A172 (cell line): ENCODE results near the gene ZNF100. TPM values are rescaled to one million over a fixed set of nuclear protein-coding genes. Genes with fewer than 3 reads are reported as not detected.
"Not testable (repeated sequence)": the region's sequence is repeated elsewhere in the genome, so short reads cannot be mapped to it uniquely, and the experiment has no call there.

Experiments used
- DNase-seq: peaks from one replicate; pipeline ENCODE4 v3.0.0-alpha.2; 2015; ENCODE audit warnings: low spot score
- total RNA-seq: library from RNA; depleted of rRNA; stranded (reverse); fragments of >200 nt; shearing (Covaris generic); gene quantifications from 2 replicates; pipeline ENCODE4 v1.2.3, GENCODE V29; 2014; rRNA removed

The ZNF100 gene
- total RNA-seq, 1 experiment from 2014 or later, result 2.7 TPM

DNA sequence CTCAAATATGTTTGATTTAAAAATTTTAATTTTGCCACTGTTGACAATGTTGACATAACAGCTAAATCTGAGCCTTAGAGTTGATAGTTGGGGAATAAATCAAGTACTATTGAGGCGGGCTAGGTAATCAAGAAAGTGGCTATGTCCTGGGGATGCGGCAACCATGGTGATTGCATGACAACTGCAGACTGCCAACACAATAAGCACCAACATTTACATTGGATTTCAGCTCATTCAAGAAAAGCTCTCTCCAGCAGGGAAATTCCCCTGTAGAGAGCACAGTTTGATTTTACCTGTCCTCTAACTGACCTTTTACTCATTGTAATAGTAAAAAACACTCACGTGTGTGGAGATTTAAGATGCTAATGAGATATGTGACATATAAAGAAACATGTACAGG, 63.1 kb downstream of the ZNF100 start:
- DNase-seq, result no peak

DNA sequence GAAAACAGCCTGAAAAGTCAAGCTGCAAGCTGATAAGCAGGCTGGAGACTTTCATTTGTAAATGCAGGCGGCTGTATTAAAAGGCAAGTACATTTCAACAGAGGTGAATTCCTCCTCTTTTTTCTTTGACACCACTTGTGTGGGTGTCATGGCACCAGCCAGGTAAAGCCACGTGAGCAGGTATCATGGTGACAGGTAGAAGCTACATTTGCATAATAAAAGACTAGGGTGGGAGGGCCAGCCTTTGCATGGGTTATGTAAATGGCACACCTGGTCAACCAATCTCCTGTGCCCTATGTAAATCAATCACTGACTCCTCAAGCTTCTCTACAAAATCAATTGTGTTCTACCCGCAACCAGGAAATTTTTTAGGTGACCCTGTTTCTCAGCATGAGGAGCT, 68.2 kb downstream of the ZNF100 start:
- DNase-seq, result no peak

DNA sequence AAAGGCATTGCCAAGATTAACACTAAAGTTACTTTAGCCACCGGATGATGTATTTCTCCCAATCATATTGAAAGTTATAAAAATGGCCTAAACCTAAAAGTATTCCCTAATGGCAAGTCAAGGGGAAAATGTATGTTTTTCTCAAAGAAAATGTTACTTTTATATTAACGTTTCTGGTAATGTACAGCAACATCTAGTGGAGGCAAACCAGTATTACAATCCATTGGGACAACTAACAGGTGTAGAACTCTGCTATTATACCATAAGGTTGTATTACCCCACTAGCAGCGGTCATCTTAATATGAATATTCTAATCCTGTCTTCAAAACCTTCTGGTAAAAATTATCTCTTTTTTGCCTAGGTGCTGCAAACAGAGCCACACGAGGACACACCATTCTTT, 69.2 kb downstream of the ZNF100 start:
- DNase-seq, result peak; percentile 3

DNA sequence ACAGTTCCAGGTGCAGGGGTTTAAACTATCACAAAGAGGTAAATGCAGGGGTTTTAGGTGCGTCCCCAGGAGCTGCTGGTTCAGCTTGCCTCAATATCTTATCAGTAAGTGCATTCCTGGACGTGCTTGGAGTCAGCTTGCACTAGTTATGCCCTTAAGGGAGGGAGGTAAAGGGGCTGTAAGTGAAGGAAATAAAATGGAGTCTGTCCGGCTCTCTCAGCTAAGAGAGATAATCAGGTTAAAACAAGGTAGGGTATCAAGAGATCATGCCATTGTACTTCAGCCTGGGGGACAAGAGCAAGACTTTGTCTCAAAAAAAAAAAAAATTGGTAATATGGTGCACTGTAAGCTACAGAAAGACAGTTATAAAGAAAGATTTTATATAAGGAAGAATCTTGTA, 69.7 kb downstream of the ZNF100 start:
- DNase-seq, result no peak

DNA sequence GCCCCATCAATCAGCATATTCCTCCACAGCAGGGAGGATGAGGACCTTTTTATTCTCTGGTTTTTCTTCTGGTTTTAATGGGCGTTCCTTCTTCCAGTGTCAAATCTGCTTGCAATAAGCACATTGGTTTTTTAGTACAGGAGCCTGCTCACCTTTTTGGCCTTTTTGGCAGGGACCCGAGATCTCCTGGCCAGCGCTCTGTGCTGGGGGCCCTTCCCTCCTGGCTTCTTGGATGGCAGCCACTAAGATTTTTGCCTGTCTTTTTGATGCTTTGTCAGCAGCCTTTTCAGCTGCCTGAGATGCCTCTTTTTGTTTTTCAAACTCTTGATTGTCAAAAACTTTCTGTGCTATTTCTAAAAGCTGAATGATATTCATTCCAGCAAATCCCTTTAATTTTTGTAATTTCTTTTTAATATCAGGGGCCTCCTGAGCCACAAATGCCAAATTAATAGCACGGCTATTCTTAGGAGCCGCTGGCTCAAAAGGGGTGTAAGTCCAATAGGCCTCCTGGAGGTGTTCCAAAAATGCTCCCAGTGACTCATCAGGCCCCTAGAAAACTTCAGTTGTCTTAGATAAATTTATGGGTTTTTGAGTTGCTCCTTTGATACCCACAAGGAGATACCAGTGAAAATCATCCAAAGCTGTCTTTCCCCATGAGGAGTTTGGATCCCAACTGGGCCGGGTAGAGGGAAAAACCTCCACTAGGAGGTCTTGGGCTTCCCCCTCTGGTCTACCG, 73.0 kb downstream of the ZNF100 start:
- DNase-seq, result no peak

DNA sequence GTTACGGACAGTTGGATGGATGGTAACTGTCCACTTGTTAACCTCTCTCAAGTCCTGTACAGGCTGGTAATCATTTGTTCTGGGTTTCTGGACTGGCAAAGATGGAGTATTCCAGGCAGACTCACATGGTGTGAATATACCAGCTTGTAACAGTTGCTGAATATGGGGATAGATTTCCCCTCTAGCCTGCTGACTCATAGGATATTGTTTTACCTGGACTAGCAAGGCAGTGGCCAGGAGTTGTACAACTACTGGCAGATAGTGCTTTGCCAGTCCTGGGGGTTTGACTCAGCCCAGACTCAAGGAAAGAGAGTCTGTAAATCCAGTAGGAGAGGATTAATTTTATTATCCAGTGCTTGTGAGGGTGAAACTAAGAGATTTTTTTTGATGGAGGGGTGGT, 74.0 kb downstream of the ZNF100 start:
- no peak for DNase-seq

DNA sequence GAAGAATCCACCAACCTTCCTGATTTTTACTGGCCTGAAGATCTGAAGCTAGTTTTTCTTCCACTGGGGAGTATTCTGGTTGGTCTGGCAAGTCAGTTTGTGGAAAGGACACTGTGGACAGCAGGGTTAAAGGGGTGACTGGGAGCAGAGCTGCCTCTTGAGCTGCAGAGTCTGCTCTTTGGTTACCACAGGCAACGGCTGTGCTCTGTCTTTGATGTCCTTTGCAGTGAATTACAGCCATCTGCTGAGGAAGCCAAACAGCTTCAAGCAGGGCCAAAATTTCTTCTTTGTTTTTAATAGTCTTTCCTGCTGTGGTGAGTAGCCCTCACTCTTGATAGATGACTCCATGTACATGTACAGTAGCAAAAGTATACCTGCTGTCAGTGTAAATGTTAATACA, 75.7 kb downstream of the ZNF100 start:
- no peak for DNase-seq

DNA sequence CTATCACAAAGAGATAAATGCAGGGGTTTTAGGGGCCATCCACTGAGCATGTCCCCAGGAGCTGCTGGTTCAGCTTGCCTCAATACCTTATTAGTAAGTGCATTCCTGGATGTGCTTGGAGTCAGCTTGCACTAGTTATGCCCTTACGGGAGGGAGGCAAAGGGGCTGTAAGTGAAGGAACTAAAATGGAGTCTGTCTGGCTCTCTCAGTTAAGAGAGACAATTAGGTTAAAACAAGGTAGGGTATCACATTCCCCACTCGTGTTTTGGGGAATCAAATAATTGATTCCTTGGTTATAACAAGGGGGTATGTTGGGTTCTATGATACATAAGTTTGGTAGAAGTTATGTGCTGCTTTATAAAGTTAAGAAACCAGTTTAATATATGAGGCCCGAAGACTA, 78.9 kb downstream of the ZNF100 start:
- DNase-seq, result no peak

DNA sequence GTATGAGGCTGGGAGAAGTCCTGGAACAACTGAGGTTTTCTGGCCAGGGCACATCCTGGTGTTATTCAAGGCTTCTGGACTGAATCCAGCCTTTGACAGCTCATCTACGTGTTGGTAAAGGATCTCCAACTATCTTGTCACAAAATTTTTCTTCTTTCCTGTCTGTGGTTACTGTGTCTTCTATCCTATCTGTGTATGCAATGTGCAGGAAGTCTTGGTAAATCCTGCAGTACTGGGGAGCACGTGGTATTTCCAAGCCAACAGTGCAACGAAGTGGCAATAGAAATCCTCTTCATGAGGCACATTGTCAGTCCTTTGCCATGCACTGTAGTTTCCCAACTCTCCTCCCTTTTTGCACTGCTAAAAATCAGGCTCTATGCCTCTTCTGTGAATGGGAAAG, 86.7 kb downstream of the ZNF100 start:
- no peak for DNase-seq

DNA sequence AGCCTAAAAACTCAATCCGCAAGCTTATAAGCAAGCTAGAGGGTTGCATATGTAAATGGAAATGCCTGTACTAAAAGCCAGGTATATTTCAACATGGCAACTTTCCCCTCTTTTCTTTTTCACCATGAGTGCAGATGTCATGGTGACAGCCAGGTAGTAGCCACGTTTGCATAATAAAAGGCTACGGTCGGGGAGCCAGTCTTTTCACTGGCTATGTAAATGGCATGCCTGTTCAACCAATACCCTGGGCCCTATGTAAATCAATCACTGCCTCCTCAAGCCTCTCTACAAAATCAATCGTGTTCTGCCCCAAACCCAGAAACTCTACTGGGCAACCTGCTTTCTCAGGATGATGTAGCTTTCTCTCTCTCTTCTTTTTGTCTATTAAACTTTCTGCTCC, 87.4 kb downstream of the ZNF100 start:
- DNase-seq, result no peak

DNA sequence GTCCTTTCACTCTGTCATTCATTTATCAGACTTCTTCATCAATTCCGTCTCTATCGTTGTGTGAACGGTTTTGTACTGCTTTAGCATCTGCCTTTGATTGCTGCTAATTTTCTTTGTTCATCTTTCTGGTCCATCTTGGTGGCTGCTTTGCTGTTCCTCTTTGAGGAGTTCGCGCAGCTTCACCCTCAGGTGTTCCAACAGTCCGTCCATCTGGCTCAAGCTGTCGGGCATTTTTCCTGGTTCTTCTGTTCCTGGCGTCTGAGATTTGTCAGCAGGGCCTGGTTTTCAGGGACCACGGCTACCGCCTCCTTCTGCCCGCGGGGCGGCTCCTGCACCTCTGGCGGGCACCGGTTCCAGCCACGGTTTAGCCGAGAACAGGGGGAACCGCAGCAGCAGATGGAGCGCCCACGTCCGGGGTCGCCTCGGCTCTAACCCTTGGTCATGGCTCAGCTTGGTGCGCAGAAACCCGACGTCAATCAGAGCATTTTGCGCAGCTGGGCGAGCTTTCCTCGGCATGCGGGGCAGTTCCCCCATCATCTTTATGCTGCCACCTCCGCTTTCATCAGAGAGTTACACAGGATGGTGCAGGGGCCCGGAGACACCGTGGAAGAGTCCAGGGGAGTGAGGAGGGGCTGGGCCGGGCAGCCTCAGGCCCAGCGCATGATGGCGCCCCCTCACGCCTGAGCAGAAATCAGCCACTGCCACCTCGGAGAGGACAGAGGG, 89.5 kb downstream of the ZNF100 start:
- no peak for DNase-seq

DNA sequence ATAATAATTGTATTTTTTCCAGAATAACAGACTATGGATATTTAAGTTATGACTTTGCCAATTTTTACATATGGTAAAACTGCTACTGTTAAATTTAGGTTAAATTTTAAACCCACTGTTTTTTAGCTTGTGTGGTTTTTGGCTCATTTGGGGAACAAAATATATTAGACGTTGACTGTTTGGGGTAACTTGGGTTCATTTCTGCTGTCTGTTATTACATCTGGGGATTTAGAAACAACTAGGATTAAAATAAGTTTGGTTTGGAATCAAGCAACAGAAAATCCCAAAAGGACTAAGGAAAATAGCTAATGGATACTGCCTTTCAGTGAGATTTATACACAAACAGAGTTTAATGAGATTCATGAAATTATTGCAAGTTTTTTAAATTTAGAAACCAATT, 92.9 kb downstream of the ZNF100 start:
- DNase-seq, result no peak

DNA sequence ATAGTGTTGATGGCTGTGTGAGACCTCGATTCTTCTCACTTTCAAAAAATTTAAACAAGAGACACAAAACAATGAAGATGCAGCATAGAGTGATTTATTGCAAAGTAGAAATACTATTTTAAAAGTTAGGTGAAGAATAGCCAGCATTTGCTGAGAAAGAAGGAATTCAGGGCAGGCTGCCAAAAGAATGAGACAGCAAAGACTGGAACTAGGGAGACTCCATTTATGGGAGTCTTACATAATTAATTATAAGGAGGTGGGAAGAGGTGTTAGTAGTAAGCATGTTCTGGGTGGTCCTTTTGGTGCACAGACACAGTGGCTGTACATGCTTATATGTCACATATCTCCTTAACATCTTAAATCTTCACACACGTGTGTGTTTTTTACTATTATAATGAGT, 93.9 kb downstream of the ZNF100 start:
- DNase-seq, result not testable (repeated sequence)

Other genes with a start within 250 kb of the ZNF100 start
- 0.16 and 0.22 TPM in 2 replicates for gene ZNF43, start 68.6 kb upstream of the ZNF100 start, total RNA-seq
- not detected in 2 replicates for gene ZNF208, start 243.4 kb upstream of the ZNF100 start, total RNA-seq